ENCODE measurements around the gene CPED1. TPM values are rescaled to one million over a fixed set of nuclear protein-coding genes. Genes with fewer than 3 reads are reported as not detected.
A peak's percentile ranks its signal among the peaks of the same experiment; 100 is the strongest.

Gene CPED1
- total RNA-seq, 1 experiment from 2014 or later: 1.8 TPM

GRCh38 chr7:120991161-120991560 is 2.6 kb downstream of the CPED1 start:
- H3K9me3 ChIP-seq (ENCODE audit: low read length): no peaks in the 10 kb centered on the region
- intact Hi-C loops (cut with micrococcal nuclease): no loop called here
- H3K36me3 ChIP-seq (ENCODE audit: low read depth, low read length): no peaks in the 10 kb centered on the region; the same call in 1 of the 2 replicates
- DNase-seq: no peak
- H3K9ac ChIP-seq (ENCODE audit: low read length): no peak overlapping the region; the same call in 1 of the 2 replicates
- H3K4me2 ChIP-seq (ENCODE audit: low read length): peak overlapping the region; percentile 95
- no peaks in the 10 kb centered on the region for H3K79me2 ChIP-seq (ENCODE audit: low read length)
- H3K27ac ChIP-seq (ENCODE audit: low read length): peak overlapping the region; percentile 28; the same call in 1 of the 2 replicates
- no TSS peak for BruUV-seq (replicated peaks)
- no peaks in the 10 kb centered on the region for H3K9me2 ChIP-seq (replicated peaks; ENCODE audit: low read length)
- CTCF ChIA-PET: no interaction called here
- POLR2A ChIA-PET (ENCODE audit: unreplicated experiment): no interaction called here
- peaks cover 44% of the 10 kb centered on the region for H3K4me1 ChIP-seq (ENCODE audit: insufficient read depth, low read length)
- TF ChIP-seq EZH2 (IDR thresholded peaks at IDR 0.05; ENCODE audit: low read length, unreplicated experiment): no peak
- TF ChIP-seq EZH2phosphoT487 (IDR thresholded peaks at IDR 0.05; ENCODE audit: borderline replicate concordance, low read length): no peak
- peak overlapping the region; percentile 69 for H2AFZ ChIP-seq (ENCODE audit: low read length)
- no peak for ATAC-seq
- no peaks in the 10 kb centered on the region for H3K27me3 ChIP-seq (ENCODE audit: low read length)
- no peaks in the 10 kb centered on the region for H4K20me1 ChIP-seq (ENCODE audit: low read length)
- peak overlapping the region; percentile 51 for H3K4me3 ChIP-seq (ENCODE audit: low read length)
- H3F3A ChIP-seq (ENCODE audit: low read length, unreplicated experiment): no peaks in the 10 kb centered on the region

GRCh38 chr7:120991581-120991980 is 3.1 kb downstream of the CPED1 start:
- intact Hi-C loops (cut with micrococcal nuclease): no loop called here
- H3K9me3 ChIP-seq (ENCODE audit: low read length): no peaks in the 10 kb centered on the region
- ATAC-seq: no peak
- no peaks in the 10 kb centered on the region for H4K20me1 ChIP-seq (ENCODE audit: low read length)
- H3K4me1 ChIP-seq (ENCODE audit: insufficient read depth, low read length): peaks cover 47% of the 10 kb centered on the region
- peak overlapping the region; percentile 51 for H3K4me3 ChIP-seq (ENCODE audit: low read length)
- H3K27ac ChIP-seq (ENCODE audit: low read length): peak overlapping the region; percentile 28; the same call in 1 of the 2 replicates
- H3F3A ChIP-seq (ENCODE audit: low read length, unreplicated experiment): no peaks in the 10 kb centered on the region
- H3K36me3 ChIP-seq (ENCODE audit: low read depth, low read length): no peaks in the 10 kb centered on the region; the same call in 1 of the 2 replicates
- no peak overlapping the region; the same call in 1 of the 2 replicates for H3K9ac ChIP-seq (ENCODE audit: low read length)
- H2AFZ ChIP-seq (ENCODE audit: low read length): peak overlapping the region; percentile 69
- ChIA-PET CTCF (no interaction called here), POLR2A (ENCODE audit: unreplicated experiment) (no interaction called here)
- no TSS peak for BruUV-seq (replicated peaks)
- H3K27me3 ChIP-seq (ENCODE audit: low read length): no peaks in the 10 kb centered on the region
- H3K9me2 ChIP-seq (replicated peaks; ENCODE audit: low read length): no peaks in the 10 kb centered on the region
- TF ChIP-seq CTCF (conservative IDR thresholded peaks at IDR 0.05; ENCODE audit: low read depth, low read length) (no peak), EZH2phosphoT487 (IDR thresholded peaks at IDR 0.05; ENCODE audit: borderline replicate concordance, low read length) (no peak), EZH2 (IDR thresholded peaks at IDR 0.05; ENCODE audit: low read length, unreplicated experiment) (no peak)
- H3K79me2 ChIP-seq (ENCODE audit: low read length): no peaks in the 10 kb centered on the region
- DNase-seq: peak; percentile 41
- H3K4me2 ChIP-seq (ENCODE audit: low read length): peak overlapping the region; percentile 95

DNA sequence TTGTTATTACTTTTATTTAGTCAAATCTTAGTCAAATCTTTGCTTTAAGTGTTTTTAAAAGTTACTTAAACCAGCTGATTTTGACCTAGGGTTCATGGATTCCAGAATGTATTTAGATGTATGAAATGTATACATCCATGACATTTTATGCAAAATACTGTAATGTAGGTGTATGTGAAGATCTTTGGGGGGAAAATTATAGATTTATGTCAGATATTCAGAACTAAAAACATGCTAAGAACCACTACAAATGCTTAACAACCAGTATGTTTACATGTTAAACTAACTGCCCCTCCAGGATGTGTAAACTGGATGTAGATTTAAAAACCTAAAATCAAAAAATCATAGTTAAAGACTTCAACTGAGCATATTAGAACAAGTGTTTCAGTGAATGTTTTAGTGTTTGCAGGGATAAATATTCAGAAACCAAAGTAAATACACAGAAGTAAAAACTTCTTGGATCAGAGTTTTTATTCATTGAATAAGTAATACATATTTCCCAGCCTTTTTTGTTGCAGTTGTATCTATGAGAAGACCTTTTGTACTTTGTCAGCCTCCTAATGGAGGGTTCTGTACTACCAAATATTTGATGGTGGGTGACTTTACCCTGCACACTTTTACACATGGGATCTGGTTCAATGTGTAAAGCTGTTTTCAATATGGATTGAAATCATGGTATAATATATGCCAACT is 3.9 kb downstream of the CPED1 start:
- intact Hi-C loops (cut with micrococcal nuclease): no loop called here
- Histone ChIP-seq H3K9me2 (replicated peaks; ENCODE audit: low read length) (no peaks in the 10 kb centered on the region), H3K9me3 (ENCODE audit: low read length) (no peaks in the 10 kb centered on the region), H3K9ac (ENCODE audit: low read length) (no peak overlapping the region), H3K27ac (ENCODE audit: low read length) (no peak overlapping the region), H3K27me3 (ENCODE audit: low read length) (no peaks in the 10 kb centered on the region), H3K4me1 (ENCODE audit: insufficient read depth, low read length) (peaks cover 55% of the 10 kb centered on the region), H3K4me2 (ENCODE audit: low read length) (peak overlapping the region; percentile 95), H3K4me3 (ENCODE audit: low read length) (peak overlapping the region; percentile 51; the same call in 1 of the 2 replicates), H4K20me1 (ENCODE audit: low read length) (no peaks in the 10 kb centered on the region), H3F3A (ENCODE audit: low read length, unreplicated experiment) (no peaks in the 10 kb centered on the region), H2AFZ (ENCODE audit: low read length) (no peak overlapping the region), H3K79me2 (ENCODE audit: low read length) (no peaks in the 10 kb centered on the region), H3K36me3 (ENCODE audit: low read depth, low read length) (no peaks in the 10 kb centered on the region; the same call in 1 of the 2 replicates)
- no TSS peak for BruUV-seq (replicated peaks)
- no peak for ATAC-seq
- no peak for TF ChIP-seq EZH2 (IDR thresholded peaks at IDR 0.05; ENCODE audit: low read length, unreplicated experiment)
- no peak for TF ChIP-seq CTCF (conservative IDR thresholded peaks at IDR 0.05; ENCODE audit: low read depth, low read length)
- no peak for TF ChIP-seq EZH2phosphoT487 (IDR thresholded peaks at IDR 0.05; ENCODE audit: borderline replicate concordance, low read length)
- ChIA-PET POLR2A (ENCODE audit: unreplicated experiment) (no interaction called here), CTCF (no interaction called here)
- DNase-seq: no peak

Measured in PC-3 (cell line).